Heart left ventricle (tissue), 13 donors: ENCODE results near the gene PRCC.

Experiments
- POLR2A ChIP-seq, 2 donors: fragments of 450-650 bp; IDR thresholded peaks; one replicate each; pipeline ENCODE4 v1.6.1; 2017; ENCODE audit warnings: antibody characterized with exemption in 2 of 2, mild to moderate bottlenecking in 2 of 2, moderate library complexity in 2 of 2
- TF ChIP-seq, protein P1 (sequence below), 12 donors: fragments of 200-600 bp; sonication (generic) in 4 of 12; IDR thresholded peaks; one replicate each; pipeline versions ENCODE4 v1.5.0 to v1.8.0; 2018 to 2022; ENCODE audit warnings: antibody characterized with exemption in 12 of 12, mild to moderate bottlenecking in 5 of 12
- donor health status: ischemic (EF 13 %, LVEDD 7.1; RV severe dilation, severe dysfunction).
- donor health status: DM: no; HTN: yes; CAD: no.
- donor health status: DM: no; HTN: no; CAD: no.
- donor health status: ischemic (EF 25% LVEDD 6.9; RV normal size, moderate dysfunction).
- donor health status: ischemic (EF 25% LVEDD 5.7; RV mildly dilated, moderate dysfunction).
- donor health status: ischemic (EF 35%, LVEDD 5.7; RV mildly dilated, moderate dysfunction).
- donor health status: nonischemic (EF 11% LVEDD 7.7; RV severe dilation, severe dysfunction).
- donor health status: DM: yes; HTN: yes; CAD: no.
- donor health status: PGD.
- donor health status: ischemic (EF 29% LVEDD 5.4; RV normal size, mild dysfunction).
- donor health status: nonischemic (EF 23%, LVEDD 6.1; RV moderate dilation, normal function).

DNA sequence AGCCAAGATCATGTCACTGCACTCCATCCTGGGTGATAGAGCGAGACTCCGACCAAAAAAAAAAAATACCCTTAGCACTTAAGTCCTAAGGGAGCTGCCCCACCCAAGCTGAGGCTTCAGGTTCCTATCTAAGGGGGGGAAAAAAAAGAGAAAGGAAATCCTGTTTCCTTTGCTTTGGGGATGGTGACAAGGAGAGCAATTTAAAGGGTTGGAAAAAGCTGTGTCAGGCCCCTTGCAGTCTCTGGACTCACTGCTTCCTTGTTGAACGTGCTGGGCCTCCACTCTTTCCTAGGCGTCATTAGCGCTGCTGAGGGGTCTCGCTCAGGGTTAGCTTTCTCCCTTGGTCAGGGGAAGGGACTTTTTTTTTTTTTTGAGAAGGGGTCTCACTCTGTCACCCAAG lies 18.1 kb downstream of the PRCC start:
- TF ChIP-seq, protein P1, sequence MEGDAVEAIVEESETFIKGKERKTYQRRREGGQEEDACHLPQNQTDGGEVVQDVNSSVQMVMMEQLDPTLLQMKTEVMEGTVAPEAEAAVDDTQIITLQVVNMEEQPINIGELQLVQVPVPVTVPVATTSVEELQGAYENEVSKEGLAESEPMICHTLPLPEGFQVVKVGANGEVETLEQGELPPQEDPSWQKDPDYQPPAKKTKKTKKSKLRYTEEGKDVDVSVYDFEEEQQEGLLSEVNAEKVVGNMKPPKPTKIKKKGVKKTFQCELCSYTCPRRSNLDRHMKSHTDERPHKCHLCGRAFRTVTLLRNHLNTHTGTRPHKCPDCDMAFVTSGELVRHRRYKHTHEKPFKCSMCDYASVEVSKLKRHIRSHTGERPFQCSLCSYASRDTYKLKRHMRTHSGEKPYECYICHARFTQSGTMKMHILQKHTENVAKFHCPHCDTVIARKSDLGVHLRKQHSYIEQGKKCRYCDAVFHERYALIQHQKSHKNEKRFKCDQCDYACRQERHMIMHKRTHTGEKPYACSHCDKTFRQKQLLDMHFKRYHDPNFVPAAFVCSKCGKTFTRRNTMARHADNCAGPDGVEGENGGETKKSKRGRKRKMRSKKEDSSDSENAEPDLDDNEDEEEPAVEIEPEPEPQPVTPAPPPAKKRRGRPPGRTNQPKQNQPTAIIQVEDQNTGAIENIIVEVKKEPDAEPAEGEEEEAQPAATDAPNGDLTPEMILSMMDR (IDR thresholded peaks at IDR 0.05) = no peak
- TF ChIP-seq POLR2A (IDR thresholded peaks at IDR 0.05) = no peak
